ENCODE data around the gene SSBP2. TPM values are rescaled to one million over a fixed set of nuclear protein-coding genes. Genes with fewer than 3 reads are reported as not detected.

Gene SSBP2
- total and polyA plus RNA-seq, 2 donors (not counting 1 experiment from before 2014, with no cell fraction given), result 44.4 to 63.1 TPM

- Histone ChIP-seq H3K4me2 (ENCODE audit: extremely low read depth, insufficient read depth, low read length) (no peak overlapping the region), H3K4me1 (ENCODE audit: control insufficient read depth, extremely low read depth, insufficient read depth, low read length) (peaks cover 3% of the 10 kb centered on the region), H3K27me3 (ENCODE audit: control insufficient read depth, insufficient read depth, low read length) (no peaks in the 10 kb centered on the region), H3K27ac (ENCODE audit: insufficient read depth, low read length) (no peak overlapping the region), H3K79me2 (ENCODE audit: control insufficient read depth, insufficient read depth, low read length) (no peaks in the 10 kb centered on the region), H3K9ac (ENCODE audit: insufficient read depth, low read length) (no peak overlapping the region), H3K36me3 (ENCODE audit: control insufficient read depth, insufficient read depth, low read length) (no peaks in the 10 kb centered on the region), H3K9me3 (ENCODE audit: control insufficient read depth, insufficient read depth, low read depth, low read length) (no peaks in the 10 kb centered on the region), H3K4me3 (replicated peaks in 1 of 4; ENCODE audit: control extremely low read depth in 1 of 4, insufficient read depth in 1 of 4, low read depth in 3 of 4, low read length in 4 of 4) (no peak overlapping the region), H2AFZ (ENCODE audit: low read length) (no peak overlapping the region), H4K20me1 (ENCODE audit: control insufficient read depth, extremely low read depth, insufficient read depth, low read length) (no peaks in the 10 kb centered on the region)
- no peak for DNase-seq (ENCODE audit: low read depth in 2 of 2)
- no peak for TF ChIP-seq EZH2 (IDR thresholded peaks at IDR 0.05; ENCODE audit: low read length, missing control alignments)
Measured at GRCh38 chr5:81759632-81760005, 8.7 kb upstream of the SSBP2 start.

GRCh38 chr5:81757404-81757803, 6.5 kb upstream of the SSBP2 start:
- TF ChIP-seq EZH2 (IDR thresholded peaks at IDR 0.05; ENCODE audit: low read length, missing control alignments), result no peak
- TF ChIP-seq CTCF (conservative IDR thresholded peaks at IDR 0.05 in 1 of 2, IDR thresholded peaks at IDR 0.05 in 1 of 2; ENCODE audit: low read depth in 1 of 2, low read length in 2 of 2), result no peak
- peaks cover 3% of the 10 kb centered on the region for H3K4me1 ChIP-seq (ENCODE audit: control insufficient read depth, extremely low read depth, insufficient read depth, low read length)
- H3K9ac ChIP-seq (ENCODE audit: insufficient read depth, low read length), result no peak overlapping the region

GRCh38 chr5:81756016-81756415, 5.1 kb upstream of the SSBP2 start:
- no peaks in the 10 kb centered on the region for H3K36me3 ChIP-seq (ENCODE audit: control insufficient read depth, insufficient read depth, low read length)
- H3K4me1 ChIP-seq (ENCODE audit: control insufficient read depth, extremely low read depth, insufficient read depth, low read length), result peaks cover 7% of the 10 kb centered on the region
- no peak overlapping the region for H3K4me3 ChIP-seq (replicated peaks in 1 of 4; ENCODE audit: control extremely low read depth in 1 of 4, insufficient read depth in 1 of 4, low read depth in 3 of 4, low read length in 4 of 4)
- no peak overlapping the region for H2AFZ ChIP-seq (ENCODE audit: low read length)
- H4K20me1 ChIP-seq (ENCODE audit: control insufficient read depth, extremely low read depth, insufficient read depth, low read length), result no peaks in the 10 kb centered on the region
- H3K4me2 ChIP-seq (ENCODE audit: extremely low read depth, insufficient read depth, low read length), result no peak overlapping the region
- no peaks in the 10 kb centered on the region for H3K27me3 ChIP-seq (ENCODE audit: control insufficient read depth, insufficient read depth, low read length)
- no peaks in the 10 kb centered on the region for H3K79me2 ChIP-seq (ENCODE audit: control insufficient read depth, insufficient read depth, low read length)
- DNase-seq (ENCODE audit: low read depth in 2 of 2), result no peak
- H3K9ac ChIP-seq (ENCODE audit: insufficient read depth, low read length), result no peak overlapping the region
- no peak overlapping the region for H3K27ac ChIP-seq (ENCODE audit: insufficient read depth, low read length)
- H3K9me3 ChIP-seq (ENCODE audit: control insufficient read depth, insufficient read depth, low read depth, low read length), result no peaks in the 10 kb centered on the region
- TF ChIP-seq CTCF (conservative IDR thresholded peaks at IDR 0.05 in 1 of 2, IDR thresholded peaks at IDR 0.05 in 1 of 2; ENCODE audit: low read depth in 1 of 2, low read length in 2 of 2) (no peak), EZH2 (IDR thresholded peaks at IDR 0.05; ENCODE audit: low read length, missing control alignments) (no peak)

More at GRCh38 chr5:81757404-81757803, 6.5 kb upstream of the SSBP2 start:
- Histone ChIP-seq H3K4me2 (ENCODE audit: extremely low read depth, insufficient read depth, low read length) (no peak overlapping the region), H3K36me3 (ENCODE audit: control insufficient read depth, insufficient read depth, low read length) (no peaks in the 10 kb centered on the region), H2AFZ (ENCODE audit: low read length) (no peak overlapping the region), H3K79me2 (ENCODE audit: control insufficient read depth, insufficient read depth, low read length) (no peaks in the 10 kb centered on the region), H3K27me3 (ENCODE audit: control insufficient read depth, insufficient read depth, low read length) (no peaks in the 10 kb centered on the region), H3K27ac (ENCODE audit: insufficient read depth, low read length) (no peak overlapping the region), H4K20me1 (ENCODE audit: control insufficient read depth, extremely low read depth, insufficient read depth, low read length) (no peaks in the 10 kb centered on the region), H3K9me3 (ENCODE audit: control insufficient read depth, insufficient read depth, low read depth, low read length) (no peaks in the 10 kb centered on the region), H3K4me3 (replicated peaks in 1 of 4; ENCODE audit: control extremely low read depth in 1 of 4, insufficient read depth in 1 of 4, low read depth in 3 of 4, low read length in 4 of 4) (no peak overlapping the region)
- no peak for DNase-seq (ENCODE audit: low read depth in 2 of 2)
